ENCODE results near the gene DENND4C.
"Not testable (repeated sequence)": the region's sequence is repeated elsewhere in the genome, so short reads cannot be mapped to it uniquely, and the experiment has no call there.

Gene DENND4C

GRCh38 chr9:19192202-19193028 lies 38.1 kb upstream of the DENND4C start:
- TF ChIP-seq ZFX (IDR thresholded peaks at IDR 0.05; ENCODE audit: borderline replicate concordance) = no peak
- TF ChIP-seq, protein P1, sequence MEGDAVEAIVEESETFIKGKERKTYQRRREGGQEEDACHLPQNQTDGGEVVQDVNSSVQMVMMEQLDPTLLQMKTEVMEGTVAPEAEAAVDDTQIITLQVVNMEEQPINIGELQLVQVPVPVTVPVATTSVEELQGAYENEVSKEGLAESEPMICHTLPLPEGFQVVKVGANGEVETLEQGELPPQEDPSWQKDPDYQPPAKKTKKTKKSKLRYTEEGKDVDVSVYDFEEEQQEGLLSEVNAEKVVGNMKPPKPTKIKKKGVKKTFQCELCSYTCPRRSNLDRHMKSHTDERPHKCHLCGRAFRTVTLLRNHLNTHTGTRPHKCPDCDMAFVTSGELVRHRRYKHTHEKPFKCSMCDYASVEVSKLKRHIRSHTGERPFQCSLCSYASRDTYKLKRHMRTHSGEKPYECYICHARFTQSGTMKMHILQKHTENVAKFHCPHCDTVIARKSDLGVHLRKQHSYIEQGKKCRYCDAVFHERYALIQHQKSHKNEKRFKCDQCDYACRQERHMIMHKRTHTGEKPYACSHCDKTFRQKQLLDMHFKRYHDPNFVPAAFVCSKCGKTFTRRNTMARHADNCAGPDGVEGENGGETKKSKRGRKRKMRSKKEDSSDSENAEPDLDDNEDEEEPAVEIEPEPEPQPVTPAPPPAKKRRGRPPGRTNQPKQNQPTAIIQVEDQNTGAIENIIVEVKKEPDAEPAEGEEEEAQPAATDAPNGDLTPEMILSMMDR (IDR thresholded peaks at IDR 0.05) = no peak
- no peak overlapping the region for H3K27ac ChIP-seq

DNA sequence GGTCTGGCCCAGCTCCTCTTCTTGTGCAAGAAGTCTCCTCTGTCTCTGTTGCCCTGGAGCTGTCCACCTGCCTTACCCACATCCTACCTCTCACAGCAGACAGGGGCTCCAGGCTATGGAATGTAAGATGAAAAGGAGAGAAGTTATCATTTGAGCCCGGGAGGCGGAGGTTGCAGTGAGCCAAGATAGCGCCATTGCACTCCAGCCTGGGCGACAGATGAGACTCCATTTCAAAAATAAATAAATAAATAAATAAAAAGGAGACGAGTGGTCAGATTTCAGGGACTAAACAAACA lies 37.5 kb upstream of the DENND4C start:
- TF ChIP-seq ZFX (IDR thresholded peaks at IDR 0.05; ENCODE audit: borderline replicate concordance) = no peak
- TF ChIP-seq, protein P1 (IDR thresholded peaks at IDR 0.05) = no peak

DNA sequence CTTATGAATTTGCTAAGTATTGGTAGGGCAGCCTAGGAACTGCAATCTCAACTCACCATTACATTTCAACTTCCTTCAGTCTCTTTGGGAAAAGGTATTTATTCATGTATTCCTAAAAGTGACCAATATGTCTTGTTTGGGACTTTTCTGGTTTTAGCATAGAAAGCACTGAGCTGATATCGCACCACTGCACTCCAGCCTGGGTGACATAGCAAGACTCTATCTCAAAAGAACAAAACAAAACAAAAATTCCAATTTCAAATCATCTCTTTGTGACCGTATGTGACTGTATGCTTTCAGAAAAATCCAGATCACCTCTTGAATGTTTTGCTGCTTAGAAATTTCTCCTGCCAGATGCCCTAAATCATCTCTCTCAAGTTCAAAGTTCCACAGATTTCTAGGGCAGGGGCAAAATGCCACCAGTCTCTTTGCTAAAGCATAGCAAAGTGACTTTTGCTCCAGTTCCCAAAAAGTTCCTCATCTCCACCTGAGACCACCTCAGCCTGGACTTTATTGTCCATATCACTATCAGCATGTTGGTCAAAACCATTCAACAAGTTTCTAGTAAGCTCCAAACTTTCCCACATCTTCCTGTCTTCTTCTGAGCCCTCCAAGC lies 37.0 kb upstream of the DENND4C start:
- H3K27ac ChIP-seq = not testable (repeated sequence)

More for the DNA sequence above, 37.5 kb upstream of the DENND4C start:
- no peak overlapping the region for H3K27ac ChIP-seq

- H3K27ac ChIP-seq = no peak overlapping the region
- TF ChIP-seq, protein P1 (IDR thresholded peaks at IDR 0.05) = no peak
- TF ChIP-seq ZFX (IDR thresholded peaks at IDR 0.05; ENCODE audit: borderline replicate concordance) = no peak
These were observed 32.1 kb upstream of the DENND4C start for GRCh38 chr9:19198406-19198805.

GRCh38 chr9:19199012-19199411 lies 31.5 kb upstream of the DENND4C start:
- TF ChIP-seq, protein P1 (IDR thresholded peaks at IDR 0.05) = no peak
- TF ChIP-seq ZFX (IDR thresholded peaks at IDR 0.05; ENCODE audit: borderline replicate concordance) = no peak
- H3K27ac ChIP-seq = no peak overlapping the region

GRCh38 chr9:19200229-19200628 lies 30.3 kb upstream of the DENND4C start:
- TF ChIP-seq, protein P1 (IDR thresholded peaks at IDR 0.05) = no peak
- no peak for TF ChIP-seq ZFX (IDR thresholded peaks at IDR 0.05; ENCODE audit: borderline replicate concordance)
- no peak overlapping the region for H3K27ac ChIP-seq

- H3K27ac ChIP-seq = peak overlapping the region; percentile 62
- TF ChIP-seq ZFX (IDR thresholded peaks at IDR 0.05; ENCODE audit: borderline replicate concordance) = no peak
- TF ChIP-seq, protein P1 (IDR thresholded peaks at IDR 0.05) = no peak
These were observed 28.3 kb upstream of the DENND4C start for GRCh38 chr9:19201899-19202891.

Measured in 22Rv1 (cell line).